Choroid plexus epithelial cell (primary cell): ENCODE measurements around the gene ANO10.
A peak's percentile ranks its signal among the peaks of the same experiment; 100 is the strongest.

Source experiments
- DNase-seq: peaks from one replicate; pipeline ENCODE4 v3.0.0-alpha.2; 2010; ENCODE audit warnings: low read depth
- H3K4me3 ChIP-seq: 2 replicates; pipeline ENCODE4 v1.5.1; 2011; ENCODE audit warnings: low read depth, mild to moderate bottlenecking, control low read depth, low read length, moderate library complexity
- CTCF ChIP-seq: conservative IDR thresholded peaks from 2 replicates; pipeline ENCODE4 v1.5.1; 2011; ENCODE audit warnings: low read depth, mild to moderate bottlenecking, control low read depth, inconsistent platforms, low read length, moderate library complexity

ANO10 gene

GRCh38 chr3:43624619-43625305, 3.0 kb upstream of the ANO10 start:
- no peak for TF ChIP-seq CTCF
- peak; percentile 5 for DNase-seq
- H3K4me3 ChIP-seq = no peak overlapping the region

- peak; percentile 38 for DNase-seq
- peak overlapping the region; percentile 90 for H3K4me3 ChIP-seq
- no peak for TF ChIP-seq CTCF
Observed at GRCh38 chr3:43620831-43621655, 768 bp downstream of the ANO10 start.

- no peak for DNase-seq
- no peak for TF ChIP-seq CTCF
- no peak overlapping the region for H3K4me3 ChIP-seq
Observed at GRCh38 chr3:43619588-43619987, 2.2 kb downstream of the ANO10 start.

- no peak overlapping the region for H3K4me3 ChIP-seq
- no peak for DNase-seq
- no peak for TF ChIP-seq CTCF
Observed at GRCh38 chr3:43618142-43618541, 3.7 kb downstream of the ANO10 start.

GRCh38 chr3:43616034-43616433, 5.8 kb downstream of the ANO10 start:
- no peak for DNase-seq
- TF ChIP-seq CTCF = no peak
- no peak overlapping the region for H3K4me3 ChIP-seq

- no peak for TF ChIP-seq CTCF
- no peak for DNase-seq
- no peak overlapping the region for H3K4me3 ChIP-seq
Observed at GRCh38 chr3:43615133-43615532, 6.7 kb downstream of the ANO10 start.
